Measurements from ENCODE around the gene PALD1.

The PALD1 gene

DNA sequence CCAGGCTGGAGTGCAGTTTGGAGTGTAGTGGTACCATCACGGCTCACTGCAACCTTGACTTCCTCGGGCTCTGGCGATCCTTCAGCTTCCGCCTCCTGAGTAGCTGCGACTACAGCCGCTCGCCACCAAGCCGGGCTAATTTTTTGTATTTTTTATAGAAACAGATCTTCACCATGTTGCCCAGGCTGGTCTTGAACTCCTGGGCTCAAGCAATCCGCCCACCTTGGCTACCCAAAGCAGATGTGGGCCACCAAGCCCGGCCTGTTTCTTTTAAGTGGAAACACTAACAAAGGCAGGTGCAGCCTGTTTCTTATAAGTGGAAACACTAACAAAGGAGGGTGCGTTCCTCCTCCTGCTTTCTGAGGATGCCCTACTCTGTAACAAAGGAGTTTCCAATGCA is 105.8 kb downstream of the PALD1 start:
- TF ChIP-seq GATA1 (IDR thresholded peaks at IDR 0.05; ENCODE audit: low read depth, low read length) (no peak), POLR2A (IDR thresholded peaks at IDR 0.05; ENCODE audit: low read length) (no peak)
- no peak for DNase-seq

DNA sequence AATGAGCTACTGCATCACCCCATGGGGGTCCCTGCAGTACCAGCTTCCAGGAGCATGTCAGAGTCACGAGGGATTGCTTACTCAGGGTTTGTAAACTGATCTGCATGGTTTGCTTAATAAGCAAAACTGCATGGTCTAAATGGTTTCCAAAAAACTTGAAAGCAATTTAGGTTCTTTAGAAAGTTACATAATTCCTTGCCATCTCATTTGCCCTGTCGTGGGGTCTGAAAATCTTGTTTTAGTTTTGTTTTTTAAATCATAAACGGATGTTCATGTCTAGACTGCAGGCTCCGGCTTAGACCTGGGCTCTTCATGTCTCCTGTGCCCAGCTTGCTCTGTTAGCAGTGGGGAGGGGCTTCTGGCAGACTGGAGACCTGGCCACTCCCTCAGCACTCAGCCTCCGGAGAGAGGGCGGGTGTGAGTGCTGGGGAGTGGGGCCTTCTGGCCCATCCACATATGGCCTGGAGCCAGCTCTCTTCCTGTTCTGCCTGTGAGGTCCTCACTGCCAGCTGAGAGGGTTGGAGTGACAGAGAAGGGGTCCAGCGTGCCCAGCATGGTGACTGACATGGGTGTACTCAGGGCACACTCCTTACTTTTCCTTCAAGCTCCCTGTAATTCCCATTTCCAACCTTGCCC is 106.5 kb downstream of the PALD1 start:
- TF ChIP-seq POLR2A (IDR thresholded peaks at IDR 0.05; ENCODE audit: low read length) (no peak), GATA1 (IDR thresholded peaks at IDR 0.05; ENCODE audit: low read depth, low read length) (no peak)
- DNase-seq: no peak

GRCh38 chr10:70585578-70586169 is 107.1 kb downstream of the PALD1 start:
- no peak for DNase-seq
- no peak for TF ChIP-seq GATA1 (IDR thresholded peaks at IDR 0.05; ENCODE audit: low read depth, low read length)
- TF ChIP-seq POLR2A (IDR thresholded peaks at IDR 0.05; ENCODE audit: low read length): no peak

DNA sequence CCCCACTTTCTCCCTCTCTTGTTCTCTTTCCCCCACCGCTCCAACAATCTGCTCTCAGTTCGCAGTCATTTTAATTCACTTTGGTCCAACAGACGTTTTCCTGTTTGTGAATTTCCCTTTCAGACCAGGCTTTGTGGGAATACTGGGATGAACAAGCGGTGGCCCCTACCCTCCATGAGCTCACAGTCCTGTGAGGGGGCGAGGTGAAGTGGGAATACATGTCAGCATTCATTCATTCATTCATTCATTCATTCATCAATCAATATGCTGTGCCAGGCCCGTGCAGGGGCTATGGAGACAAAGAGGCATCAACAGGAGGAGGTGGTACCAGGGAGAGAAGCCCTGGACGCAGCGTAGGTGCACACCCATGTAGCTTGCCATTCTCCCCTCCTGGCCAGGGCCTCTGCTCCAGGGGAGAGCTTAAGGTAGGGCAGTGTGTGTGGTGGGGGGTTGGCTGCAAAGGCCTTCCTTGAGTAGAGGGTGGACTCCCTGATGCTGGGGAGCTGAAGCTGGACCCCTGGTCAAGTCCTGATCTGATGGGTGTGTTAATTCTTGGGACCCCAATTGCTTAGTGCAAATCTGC is 107.9 kb downstream of the PALD1 start:
- DNase-seq: no peak
- TF ChIP-seq POLR2A (IDR thresholded peaks at IDR 0.05; ENCODE audit: low read length) (no peak), GATA1 (IDR thresholded peaks at IDR 0.05; ENCODE audit: low read depth, low read length) (no peak)

DNA sequence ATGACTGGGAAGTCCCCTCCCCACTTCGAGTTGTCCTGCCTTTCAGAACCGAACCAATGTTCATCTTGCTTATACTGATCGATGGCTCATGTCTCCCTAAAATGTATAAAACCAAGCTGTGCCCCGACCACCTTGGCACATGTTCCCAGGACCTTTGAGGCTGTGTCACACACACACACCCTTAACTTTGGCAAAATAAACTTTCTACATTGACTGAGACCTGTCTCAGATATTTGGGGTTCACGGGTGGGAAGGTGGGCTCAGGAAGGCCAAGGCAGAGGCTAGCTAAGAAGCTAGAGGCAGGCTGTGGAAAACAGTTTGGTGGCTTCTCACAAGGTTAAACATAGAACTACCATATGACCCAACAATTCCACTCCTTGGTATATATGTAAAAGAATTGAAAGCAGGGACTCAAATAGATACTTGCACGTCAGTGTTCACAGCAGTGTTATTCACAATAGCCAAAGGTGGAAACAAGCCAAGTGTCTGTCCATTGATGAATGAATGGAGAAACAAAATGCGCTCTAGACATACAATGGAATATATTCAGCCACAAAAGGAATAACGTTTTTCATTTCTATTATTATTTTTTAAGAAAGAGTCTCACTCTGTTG is 108.6 kb downstream of the PALD1 start:
- TF ChIP-seq POLR2A (IDR thresholded peaks at IDR 0.05; ENCODE audit: low read length) (no peak), GATA1 (IDR thresholded peaks at IDR 0.05; ENCODE audit: low read depth, low read length) (no peak)
- no peak for DNase-seq

GRCh38 chr10:70588255-70588654 is 109.7 kb downstream of the PALD1 start:
- no peak for DNase-seq
- TF ChIP-seq POLR2A (IDR thresholded peaks at IDR 0.05; ENCODE audit: low read length): no peak
- no peak for TF ChIP-seq GATA1 (IDR thresholded peaks at IDR 0.05; ENCODE audit: low read depth, low read length)

- no peak for DNase-seq
- no peak for TF ChIP-seq GATA1 (IDR thresholded peaks at IDR 0.05; ENCODE audit: low read depth, low read length)
- no peak for TF ChIP-seq POLR2A (IDR thresholded peaks at IDR 0.05; ENCODE audit: low read length)
Observed at GRCh38 chr10:70588859-70589570, 110.4 kb downstream of the PALD1 start.

- TF ChIP-seq GATA1 (IDR thresholded peaks at IDR 0.05; ENCODE audit: low read depth, low read length): no peak
- TF ChIP-seq POLR2A (IDR thresholded peaks at IDR 0.05; ENCODE audit: low read length): no peak
- no peak for DNase-seq
Observed at GRCh38 chr10:70589762-70590654, 111.4 kb downstream of the PALD1 start.

- TF ChIP-seq GATA1 (IDR thresholded peaks at IDR 0.05; ENCODE audit: low read depth, low read length) (no peak), POLR2A (IDR thresholded peaks at IDR 0.05; ENCODE audit: low read length) (no peak)
- no peak for DNase-seq
Observed at GRCh38 chr10:70590655-70591416, 112.3 kb downstream of the PALD1 start.

GRCh38 chr10:70592186-70592735 is 113.7 kb downstream of the PALD1 start:
- TF ChIP-seq GATA1 (IDR thresholded peaks at IDR 0.05; ENCODE audit: low read depth, low read length): no peak
- TF ChIP-seq POLR2A (IDR thresholded peaks at IDR 0.05; ENCODE audit: low read length): no peak
- DNase-seq: no peak

- DNase-seq: no peak
- TF ChIP-seq GATA1 (IDR thresholded peaks at IDR 0.05; ENCODE audit: low read depth, low read length) (no peak), POLR2A (IDR thresholded peaks at IDR 0.05; ENCODE audit: low read length) (no peak)
Observed at GRCh38 chr10:70592746-70593512, 114.4 kb downstream of the PALD1 start.

DNA sequence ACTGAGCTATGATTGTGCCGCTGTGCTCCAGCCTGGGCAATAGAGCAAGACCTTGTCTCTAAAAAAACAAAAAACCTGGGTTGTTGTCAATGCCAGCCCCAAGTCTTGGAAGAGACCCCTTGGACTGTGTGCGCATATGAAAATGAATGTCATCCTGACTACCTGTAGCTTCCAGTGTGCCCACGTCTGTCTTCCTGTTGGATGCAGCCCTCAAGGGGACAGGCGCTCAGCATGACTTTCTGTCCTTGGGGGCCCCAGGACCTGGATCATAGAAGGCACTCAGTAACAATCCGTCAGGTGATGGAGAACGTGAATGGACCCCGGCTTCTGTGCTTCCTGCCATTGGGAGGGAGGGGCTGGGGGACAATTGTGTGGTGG is 114.9 kb downstream of the PALD1 start:
- DNase-seq: no peak
- TF ChIP-seq GATA1 (IDR thresholded peaks at IDR 0.05; ENCODE audit: low read depth, low read length) (no peak), POLR2A (IDR thresholded peaks at IDR 0.05; ENCODE audit: low read length) (no peak)

Measured in erythroblast (primary cell).